GM12878 (cell line): ENCODE data around the gene SLC9A8. TPM values are rescaled to one million over a fixed set of nuclear protein-coding genes. Genes with fewer than 3 reads are reported as not detected.

ENCODE experiments used
- ATAC-seq: fragments of 200-7000 bp; cut with Tn5 transposase; 3 replicates; pipeline ENCODE4 v1.9.1; 2020; ENCODE audit warnings: mild to moderate bottlenecking, moderate library complexity
- Bru-seq: library from RNA; stranded (reverse); fragments of 400-500 nt; gene quantifications from one replicate; lab custom pipeline; 2021; lab: Mats Ljungman, UMichigan
- BruChase-seq, 2 experiments: library from RNA; stranded (reverse); fragments of 400-500 nt; gene quantifications; one replicate each; lab custom pipeline; 2021; lab: Mats Ljungman, UMichigan
- BruUV-seq: library from RNA; stranded (reverse); fragments of 400-500 nt; replicated peaks from 2 replicates; lab custom pipeline; 2021; lab: Mats Ljungman, UMichigan
- CTCF ChIA-PET: fragments of 300-600 bp; sonication (Branson Sonifier 250); formaldehyde crosslinking; extraction: SDS; loops from one replicate; lab custom pipeline; 2021; ENCODE audit warnings: inconsistent platforms; lab: Yijun Ruan, JAX
- POLR2A ChIA-PET: fragments of 350-600 bp; formaldehyde crosslinking; extraction: SDS; loops from one replicate; lab custom pipeline; 2021; ENCODE audit warnings: inconsistent platforms; lab: Charles Lee
- RAD21 ChIA-PET: fragments of 300-600 bp; sonication (Branson Sonifier 250); formaldehyde crosslinking; loops from one replicate; lab custom pipeline; 2023; ENCODE audit warnings: antibody characterized with exemption; ENCODE audit not compliant: unreplicated experiment; lab: Charles Lee
- SMC1A ChIA-PET: fragments of 300-600 bp; sonication (Branson Sonifier 250); formaldehyde crosslinking; loops from one replicate; lab custom pipeline; 2023; ENCODE audit not compliant: unreplicated experiment, uncharacterized antibody; lab: Charles Lee
- DNase-seq: peaks from one replicate; pipeline ENCODE4 v3.0.0-alpha.2; 2011; ENCODE audit warnings: low read depth, low spot score
- FAIRE-seq: peaks from 3 replicates; lab custom pipeline; 2011; peaks lifted over from hg19 to GRCh38; lab: Jason Lieb, UNC
- H2AFZ ChIP-seq: 2 replicates; pipeline ENCODE4 v1.6.0; 2011; ENCODE audit warnings: low read depth, low read length, control low read depth; ENCODE audit not compliant: control insufficient read depth
- H3K27ac ChIP-seq: 2 replicates; pipeline ENCODE4 v1.5.1; 2011; ENCODE audit warnings: control low read depth; ENCODE audit not compliant: control insufficient read depth, insufficient read depth
- H3K27me3 ChIP-seq, 2 experiments: replicated peaks in 1 of 2; 2 replicates each; pipeline versions ENCODE4 v1.6.0 to v1.6.1; 2011; ENCODE audit warnings: low read length in 1 of 2; ENCODE audit not compliant: control insufficient read depth in 2 of 2, insufficient read depth in 2 of 2
- H3K36me3 ChIP-seq, 2 experiments: 2 replicates each; pipeline ENCODE4 v1.5.1; 2011; ENCODE audit warnings: low read length in 1 of 2; ENCODE audit not compliant: control insufficient read depth in 2 of 2, insufficient read depth in 2 of 2
- H3K4me1 ChIP-seq: 2 replicates; pipeline ENCODE4 v1.6.1; 2011; ENCODE audit warnings: mild to moderate bottlenecking, low read length, moderate library complexity, mixed read lengths; ENCODE audit not compliant: control insufficient read depth, insufficient read depth
- H3K4me2 ChIP-seq: 2 replicates; pipeline ENCODE4 v1.6.0; 2011; ENCODE audit warnings: control low read depth; ENCODE audit not compliant: control insufficient read depth, insufficient read depth
- H3K4me3 ChIP-seq: fragments of 200-600 bp; sonication (generic); 2 replicates; pipeline ENCODE4 v1.5.1; 2016
- H3K79me2 ChIP-seq: 2 replicates; pipeline ENCODE4 v1.6.0; 2011; ENCODE audit warnings: low read length; ENCODE audit not compliant: control insufficient read depth, insufficient read depth
- H3K9ac ChIP-seq: 2 replicates; pipeline ENCODE4 v1.8.0; 2011; ENCODE audit warnings: low read length, control low read depth, mixed read lengths; ENCODE audit not compliant: control insufficient read depth, insufficient read depth
- H3K9me3 ChIP-seq: replicated peaks from 3 replicates; pipeline ENCODE4 v1.5.1; 2011; ENCODE audit warnings: mild to moderate bottlenecking, low read length; ENCODE audit not compliant: control insufficient read depth, insufficient read depth
- H4K20me1 ChIP-seq: 2 replicates; pipeline ENCODE4 v1.6.0; 2011; ENCODE audit not compliant: control insufficient read depth, insufficient read depth
- CREM ChIP-seq: IDR thresholded peaks from 2 replicates; pipeline ENCODE4 v1.6.1; 2014; ENCODE audit warnings: antibody characterized with exemption, low read depth
- JUND ChIP-seq: IDR thresholded peaks from 2 replicates; pipeline ENCODE4 v1.6.1; 2012; ENCODE audit warnings: low read depth, mild to moderate bottlenecking, low read length, improper control_type of control experiment, moderate library complexity
- KLF5 ChIP-seq: fragments of 450-650 bp; IDR thresholded peaks from 2 replicates; pipeline ENCODE4 v1.6.1; 2014; ENCODE audit warnings: mild to moderate bottlenecking; ENCODE audit not compliant: partially characterized antibody
- MEF2B ChIP-seq: fragments of 450-650 bp; IDR thresholded peaks from 2 replicates; pipeline ENCODE4 v1.6.1; 2018; ENCODE audit warnings: mild to moderate bottlenecking, moderate library complexity; ENCODE audit not compliant: partially characterized antibody, poor library complexity, severe bottlenecking
- NFYA ChIP-seq: IDR thresholded peaks from 2 replicates; pipeline ENCODE4 v1.6.1; 2011; ENCODE audit warnings: low read depth, mild to moderate bottlenecking, low read length, improper control_type of control experiment, borderline replicate concordance
- YBX1 ChIP-seq: fragments of 450-650 bp; IDR thresholded peaks from 2 replicates; pipeline ENCODE4 v1.6.1; 2016; ENCODE audit warnings: antibody characterized with exemption
- ZNF207 ChIP-seq: fragments of 450-650 bp; IDR thresholded peaks from 2 replicates; pipeline ENCODE4 v1.6.1; 2014; ENCODE audit warnings: antibody characterized with exemption, mild to moderate bottlenecking, borderline replicate concordance
- WGBS: methylation state at CpG from one replicate; pipeline ENCODE4 v1.1.6; 2016; ENCODE audit warnings: low lambda C conversion rate; ENCODE audit not compliant: insufficient replicate concordance, insufficient coverage; ENCODE audit errors: missing lambda C conversion rate; 5-methylcytosine and 5-hydroxymethylcytosine counted together
- in situ Hi-C: fragments of 300-500 bp; cut with MboI; formaldehyde crosslinking; loops from 9 replicates; pipeline ENCODE4 v1.14.3; 2018; ENCODE audit warnings: mixed read lengths
- intact Hi-C: fragments of 100-400 bp; cut with micrococcal nuclease; formaldehyde crosslinking; loops from one replicate; pipeline ENCODE4 v1.14.2; 2022; ENCODE audit not compliant: unreplicated experiment
- long read RNA-seq, 2 experiments: library from polyadenylated mRNA; unstranded; transcript quantifications; one replicate each; pipeline ENCODE4 v2.0.0, GENCODE V29; 2019 to 2020
- polyA minus RNA-seq, 3 experiments: library from RNA; depleted of rRNA, polyadenylated mRNA; stranded (reverse); fragments of >200 nt; gene quantifications; 2 replicates each; pipeline ENCODE4 v1.2.3, GENCODE V29; 2011
- polyA plus RNA-seq, 11 experiments: library from polyadenylated mRNA; depleted of rRNA in 4 of 11; unstranded in 6 of 11; stranded (reverse) in 5 of 11; fragments of >200 nt; fragmentation: Nextera tagmentation in 4 of 11; fragmentation: Illumina TruSeq in 1 of 11; extraction: Ambion mirVana in 4 of 11; extraction: Trizol in 1 of 11; gene quantifications; 1 replicate in 1 of 11; 2 replicates in 10 of 11; pipeline versions ENCODE4 v1.2.1 to v1.2.3, GENCODE V29; 2011 to 2016; ENCODE audit warnings: inconsistent platforms in 2 of 11, missing spikeins in 2 of 11, low read depth in 1 of 11
- total RNA-seq, 4 experiments: library from RNA; depleted of rRNA in 3 of 4; stranded (reverse); fragments of >200 nt in 3 of 4; fragmentation: Illumina TruSeq in 1 of 4; extraction: Trizol in 1 of 4; gene quantifications; 2 replicates each; pipeline versions ENCODE4 v1.2.1 to v1.2.3, GENCODE V29; 2013 to 2021
- TF ChIP-seq, protein P1 (sequence below): fragments of 450-650 bp; IDR thresholded peaks from 2 replicates; pipeline ENCODE4 v1.6.1; 2018; ENCODE audit warnings: borderline replicate concordance, mild to moderate bottlenecking; ENCODE audit not compliant: partially characterized antibody
- TF ChIP-seq, protein P2 (sequence below): IDR thresholded peaks from 2 replicates; pipeline ENCODE4 v1.6.1; 2011; ENCODE audit warnings: low read depth, mild to moderate bottlenecking, low read length, moderate library complexity, borderline replicate concordance; ENCODE audit errors: extremely low read depth
- TF ChIP-seq, protein P3 (sequence below): fragments of 450-650 bp; IDR thresholded peaks from 2 replicates; pipeline ENCODE4 v1.6.1; 2017; ENCODE audit warnings: low read depth, mild to moderate bottlenecking, moderate library complexity

Gene SLC9A8, protein sequence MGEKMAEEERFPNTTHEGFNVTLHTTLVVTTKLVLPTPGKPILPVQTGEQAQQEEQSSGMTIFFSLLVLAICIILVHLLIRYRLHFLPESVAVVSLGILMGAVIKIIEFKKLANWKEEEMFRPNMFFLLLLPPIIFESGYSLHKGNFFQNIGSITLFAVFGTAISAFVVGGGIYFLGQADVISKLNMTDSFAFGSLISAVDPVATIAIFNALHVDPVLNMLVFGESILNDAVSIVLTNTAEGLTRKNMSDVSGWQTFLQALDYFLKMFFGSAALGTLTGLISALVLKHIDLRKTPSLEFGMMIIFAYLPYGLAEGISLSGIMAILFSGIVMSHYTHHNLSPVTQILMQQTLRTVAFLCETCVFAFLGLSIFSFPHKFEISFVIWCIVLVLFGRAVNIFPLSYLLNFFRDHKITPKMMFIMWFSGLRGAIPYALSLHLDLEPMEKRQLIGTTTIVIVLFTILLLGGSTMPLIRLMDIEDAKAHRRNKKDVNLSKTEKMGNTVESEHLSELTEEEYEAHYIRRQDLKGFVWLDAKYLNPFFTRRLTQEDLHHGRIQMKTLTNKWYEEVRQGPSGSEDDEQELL
- 52.8 and 65.8 TPM in 2 replicates for total RNA-seq (2013; cell fraction: nucleolus; rRNA removed)
- total RNA-seq (2014; rRNA removed) (11.7 and 15.5 TPM in 2 replicates), total RNA-seq (2014; rRNA removed; fragmentation: Illumina TruSeq; extraction: Trizol) (7.8 and 8.8 TPM in 2 replicates), total RNA-seq (2021) (11.5 and 11.8 TPM in 2 replicates), polyA plus RNA-seq (2011; rRNA removed) (3.0 and 5.1 TPM in 2 replicates), polyA plus RNA-seq (2014; fragmentation: Illumina TruSeq; extraction: Trizol) (6.5 and 8.2 TPM in 2 replicates), polyA plus RNA-seq (2014; fragmentation: Nextera tagmentation; extraction: Ambion mirVana) (under 1 TPM; 0.40 to 0.53 TPM), polyA plus RNA-seq (2014; rRNA removed) (8.9 and 9.5 TPM in 2 replicates), polyA plus RNA-seq (2016; fragmentation: Nextera tagmentation; extraction: Ambion mirVana) (1 to 10 TPM; 4.7 to 4.9 TPM), polyA minus RNA-seq (2011; rRNA and poly(A)+ RNA removed) (36.6 and 38.0 TPM in 2 replicates), Bru-seq, nascent RNA (percentile 80 among the genes with signal in this experiment), BruChase-seq, experiment 1, labeled RNA remaining after a 6-hour chase (percentile 71 among the genes with signal in this experiment), BruChase-seq, experiment 2, labeled RNA remaining after a 2-hour chase (percentile 70 among the genes with signal in this experiment)
- 4.4 TPM for polyA plus RNA-seq (2011; ENCODE audit: low read depth)
- polyA plus RNA-seq (2011; cell fraction: cytosol; rRNA removed) = 4.5 TPM in 2 replicates
- 23.5 and 26.3 TPM in 2 replicates for polyA plus RNA-seq (2011; cell fraction: nucleus; rRNA removed)
- polyA plus RNA-seq (2012) = 7.2 and 8.6 TPM in 2 replicates
- 1.6 and 1.9 TPM in 2 replicates for polyA minus RNA-seq (2011; cell fraction: cytosol; rRNA and poly(A)+ RNA removed)
- polyA minus RNA-seq (2011; cell fraction: nucleus; rRNA and poly(A)+ RNA removed) = 29.6 and 48.5 TPM in 2 replicates
- long read RNA-seq, experiment 1, partial matches to known transcripts = 0 of 1 reads
- long read RNA-seq, experiment 1, other reads (novel, unspliced or antisense) = 1 of 1 reads
- long read RNA-seq, experiment 2, partial matches to known transcripts = 3 of 11 reads
- long read RNA-seq, experiment 2, other reads (novel, unspliced or antisense) = 8 of 11 reads

DNA sequence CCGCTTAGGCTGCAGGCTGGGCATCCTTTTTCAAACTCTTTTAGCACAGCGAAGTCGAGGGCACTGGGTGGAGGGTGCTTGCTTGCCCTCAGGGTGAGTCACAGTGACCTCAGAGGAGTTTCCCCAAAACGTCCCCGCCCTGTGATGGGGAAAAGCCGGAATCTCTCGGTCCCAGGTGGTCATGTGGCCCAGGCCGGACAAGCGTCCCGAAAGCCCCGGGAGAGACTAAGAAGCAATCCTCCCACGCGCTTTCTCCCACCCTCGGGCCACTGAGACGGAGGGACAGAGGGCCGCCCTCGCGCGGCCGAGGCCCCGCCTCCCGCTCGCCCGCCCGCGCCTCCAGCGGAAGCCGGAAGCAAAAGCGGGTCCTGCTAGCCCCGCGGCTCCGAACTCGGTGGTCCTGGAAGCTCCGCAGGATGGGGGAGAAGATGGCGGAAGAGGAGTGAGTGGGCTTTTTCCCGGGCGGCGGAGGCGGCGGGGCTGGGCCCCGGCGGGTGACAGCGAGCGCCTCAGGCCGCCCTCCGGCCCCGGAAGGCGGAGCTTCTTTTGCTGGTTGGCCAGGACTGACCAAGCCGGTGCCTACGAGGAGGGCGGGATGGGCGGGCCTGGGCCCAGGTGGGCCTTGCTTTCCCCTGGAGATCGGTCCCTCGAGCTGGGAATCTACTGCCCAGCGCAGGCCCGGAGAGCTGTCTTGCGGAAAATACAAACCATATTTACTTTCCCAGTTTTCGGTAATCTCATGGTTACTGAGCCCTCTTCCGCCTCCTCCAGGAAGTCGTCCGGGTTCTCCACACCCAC, at the start of gene SLC9A8:
TSS of gene SLC9A8 (plus strand) at position 322 of the 798 bp plus-strand sequence. CDS start at position 417, 95 bp downstream.
- no TSS peak for BruUV-seq
- Histone ChIP-seq H3K4me3 (peak within 1 kb of the TSS; percentile 76), H3K4me1 (peaks cover 6% of the 10 kb centered on the region), H3K79me2 (peaks cover 13% of the 10 kb centered on the region), H3K27ac (peak within 1 kb of the TSS; percentile 78), H3K27me3 (no peaks in the 10 kb centered on the region), H3K4me2 (peak within 1 kb of the TSS; percentile 86), H3K9me3 (no peaks in the 10 kb centered on the region), H3K36me3 (peaks cover 0 to 2% of the 10 kb centered on the region in 2 experiments; a peak in 1 of 4 replicates), H2AFZ (peak within 1 kb of the TSS; percentile 62), H4K20me1 (no peaks in the 10 kb centered on the region), H3K9ac (peak within 1 kb of the TSS; percentile 94)
- intact Hi-C loops = loop anchor here (1.0 to 10.0 kb wide), 2 partner anchors 12 to 538 kb away; partner anchors contain the start of gene ZNFX1
- peak; percentile 78 for DNase-seq
- POLR2A ChIA-PET = interaction anchor here (0.9 to 3.7 kb wide), 6 partner anchors 11 to 530 kb away, joined by 3 to 18 read pairs (median 4); no protein-coding TSS in a partner anchor
- RAD21 ChIA-PET = interaction anchor here (0.7 to 3.2 kb wide), 13 partner anchors 10 to 192 kb away, joined by 3 to 18 read pairs (median 4); no protein-coding TSS in a partner anchor
- ATAC-seq = peak; percentile 93
- 1% methylated on average over 36 of the region's 61 CpGs for WGBS
- SMC1A ChIA-PET = interaction anchor here (0.7 to 3.3 kb wide), 8 partner anchors 10 to 145 kb away, joined by 3 to 21 read pairs (median 6); no protein-coding TSS in a partner anchor
- in situ Hi-C loops = no loop called here
- CTCF ChIA-PET = interaction anchor here (0.9 to 3.2 kb wide), 8 partner anchors 10 to 204 kb away, joined by 3 to 15 read pairs (median 4); no protein-coding TSS in a partner anchor
- peak; percentile 41 for FAIRE-seq
- TF ChIP-seq NFYA (no peak), JUND (peak; percentile 16; the same call in 1 of the 2 replicates), ZNF207 (0 out of 2 replicates have a peak, but pooled peaks have one; percentile 32), YBX1 (no peak), MEF2B (peak; percentile 25), CREM (peak; percentile 83), KLF5 (peak; percentile 79)
- TF ChIP-seq, protein P1, sequence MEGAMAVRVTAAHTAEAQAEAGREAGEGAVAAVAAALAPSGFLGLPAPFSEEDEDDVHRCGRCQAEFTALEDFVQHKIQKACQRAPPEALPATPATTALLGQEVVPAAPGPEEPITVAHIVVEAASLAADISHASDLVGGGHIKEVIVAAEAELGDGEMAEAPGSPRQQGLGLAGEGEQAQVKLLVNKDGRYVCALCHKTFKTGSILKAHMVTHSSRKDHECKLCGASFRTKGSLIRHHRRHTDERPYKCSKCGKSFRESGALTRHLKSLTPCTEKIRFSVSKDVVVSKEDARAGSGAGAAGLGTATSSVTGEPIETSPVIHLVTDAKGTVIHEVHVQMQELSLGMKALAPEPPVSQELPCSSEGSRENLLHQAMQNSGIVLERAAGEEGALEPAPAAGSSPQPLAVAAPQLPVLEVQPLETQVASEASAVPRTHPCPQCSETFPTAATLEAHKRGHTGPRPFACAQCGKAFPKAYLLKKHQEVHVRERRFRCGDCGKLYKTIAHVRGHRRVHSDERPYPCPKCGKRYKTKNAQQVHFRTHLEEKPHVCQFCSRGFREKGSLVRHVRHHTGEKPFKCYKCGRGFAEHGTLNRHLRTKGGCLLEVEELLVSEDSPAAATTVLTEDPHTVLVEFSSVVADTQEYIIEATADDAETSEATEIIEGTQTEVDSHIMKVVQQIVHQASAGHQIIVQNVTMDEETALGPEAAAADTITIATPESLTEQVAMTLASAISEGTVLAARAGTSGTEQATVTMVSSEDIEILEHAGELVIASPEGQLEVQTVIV = no peak
- TF ChIP-seq, protein P2, sequence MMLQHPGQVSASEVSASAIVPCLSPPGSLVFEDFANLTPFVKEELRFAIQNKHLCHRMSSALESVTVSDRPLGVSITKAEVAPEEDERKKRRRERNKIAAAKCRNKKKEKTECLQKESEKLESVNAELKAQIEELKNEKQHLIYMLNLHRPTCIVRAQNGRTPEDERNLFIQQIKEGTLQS = 0 out of 2 replicates have a peak, but pooled peaks have one; percentile 5
- TF ChIP-seq, protein P3, sequence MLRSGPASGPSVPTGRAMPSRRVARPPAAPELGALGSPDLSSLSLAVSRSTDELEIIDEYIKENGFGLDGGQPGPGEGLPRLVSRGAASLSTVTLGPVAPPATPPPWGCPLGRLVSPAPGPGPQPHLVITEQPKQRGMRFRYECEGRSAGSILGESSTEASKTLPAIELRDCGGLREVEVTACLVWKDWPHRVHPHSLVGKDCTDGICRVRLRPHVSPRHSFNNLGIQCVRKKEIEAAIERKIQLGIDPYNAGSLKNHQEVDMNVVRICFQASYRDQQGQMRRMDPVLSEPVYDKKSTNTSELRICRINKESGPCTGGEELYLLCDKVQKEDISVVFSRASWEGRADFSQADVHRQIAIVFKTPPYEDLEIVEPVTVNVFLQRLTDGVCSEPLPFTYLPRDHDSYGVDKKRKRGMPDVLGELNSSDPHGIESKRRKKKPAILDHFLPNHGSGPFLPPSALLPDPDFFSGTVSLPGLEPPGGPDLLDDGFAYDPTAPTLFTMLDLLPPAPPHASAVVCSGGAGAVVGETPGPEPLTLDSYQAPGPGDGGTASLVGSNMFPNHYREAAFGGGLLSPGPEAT = peak; percentile 89
